Neuron (in vitro differentiated cells): ENCODE measurements around the gene BAK1.

Source experiments
- H2AFZ ChIP-seq: one replicate; pipeline ENCODE4 v1.6.1; 2013; ENCODE audit warnings: low read depth, mild to moderate bottlenecking, inconsistent platforms, low read length, moderate library complexity
- H3K27me3 ChIP-seq: one replicate; pipeline ENCODE4 v1.6.1; 2013; ENCODE audit warnings: low read length; ENCODE audit not compliant: insufficient read depth
- H3K36me3 ChIP-seq: one replicate; pipeline ENCODE4 v1.6.1; 2013; ENCODE audit warnings: low read length; ENCODE audit not compliant: insufficient read depth
- H3K4me1 ChIP-seq: one replicate; pipeline ENCODE4 v1.6.1; 2013; ENCODE audit warnings: low read length; ENCODE audit not compliant: insufficient read depth
- H3K4me3 ChIP-seq: 2 replicates; pipeline ENCODE4 v1.5.1; 2013; ENCODE audit warnings: mild to moderate bottlenecking, low read length, moderate library complexity
- H3K9me3 ChIP-seq: one replicate; pipeline ENCODE4 v1.6.1; 2013; ENCODE audit warnings: low read length

Gene BAK1

GRCh38 chr6:33579828-33580714 is at the start of gene BAK1:
BAK1 (minus strand) TSS chr6:33580276; CDS start chr6:33577604, 2,672 bp downstream.
- Histone ChIP-seq H3K36me3 (peaks cover 14% of the 10 kb centered on the region), H2AFZ (peak within 1 kb of the TSS; percentile 63), H3K27me3 (peaks cover 12% of the 10 kb centered on the region), H3K4me3 (peak within 1 kb of the TSS; percentile 60), H3K9me3 (no peaks in the 10 kb centered on the region), H3K4me1 (peaks cover 9% of the 10 kb centered on the region)

GRCh38 chr6:33628401-33628964 is 48.4 kb upstream of the BAK1 start:
- Histone ChIP-seq H3K9me3 (no peaks in the 10 kb centered on the region), H3K4me1 (no peaks in the 10 kb centered on the region), H2AFZ (no peak overlapping the region), H3K36me3 (no peaks in the 10 kb centered on the region), H3K27me3 (no peaks in the 10 kb centered on the region), H3K4me3 (no peak overlapping the region)

GRCh38 chr6:33627876-33628275 is 47.8 kb upstream of the BAK1 start:
- Histone ChIP-seq H3K4me3 (no peak overlapping the region), H3K36me3 (no peaks in the 10 kb centered on the region), H2AFZ (no peak overlapping the region), H3K9me3 (peaks cover under 1% of the 10 kb centered on the region), H3K27me3 (peaks cover 3% of the 10 kb centered on the region), H3K4me1 (no peaks in the 10 kb centered on the region)

- Histone ChIP-seq H3K4me3 (no peak overlapping the region), H3K27me3 (peaks cover 30% of the 10 kb centered on the region)
Measured at GRCh38 chr6:33624856-33625255, 44.8 kb upstream of the BAK1 start.

DNA sequence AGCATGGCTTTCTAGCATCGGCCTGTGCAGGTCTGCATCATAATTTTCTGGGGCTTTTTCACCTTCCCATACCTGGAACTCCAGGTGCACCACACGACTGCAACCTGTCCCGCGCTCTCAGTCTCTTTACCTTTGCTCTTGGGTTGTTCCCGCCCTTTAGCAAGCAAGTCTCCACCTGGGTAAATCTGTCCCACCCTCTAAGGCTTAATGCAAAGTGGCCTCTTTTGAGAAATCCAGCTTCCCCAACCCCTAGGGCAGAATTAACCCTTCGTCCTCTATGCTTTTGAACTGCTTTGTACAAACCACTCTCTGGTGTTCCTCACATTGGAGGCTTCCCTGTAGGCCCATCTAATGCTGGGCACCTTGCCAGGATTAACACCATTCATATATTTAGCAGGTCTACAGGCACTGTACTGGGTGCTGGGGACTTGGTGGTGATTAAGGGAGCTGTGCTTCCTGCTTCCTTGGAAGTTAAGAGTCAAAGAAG is 43.9 kb upstream of the BAK1 start:
- no peak overlapping the region for H3K4me3 ChIP-seq
- H3K9me3 ChIP-seq = peaks cover 5% of the 10 kb centered on the region
- H3K36me3 ChIP-seq = no peaks in the 10 kb centered on the region
- peaks cover 39% of the 10 kb centered on the region for H3K27me3 ChIP-seq
- no peak overlapping the region for H2AFZ ChIP-seq
- peaks cover 11% of the 10 kb centered on the region for H3K4me1 ChIP-seq

More at GRCh38 chr6:33624856-33625255, 44.8 kb upstream of the BAK1 start:
- Histone ChIP-seq H2AFZ (no peak overlapping the region), H3K36me3 (no peaks in the 10 kb centered on the region), H3K9me3 (peaks cover 5% of the 10 kb centered on the region), H3K4me1 (peaks cover 11% of the 10 kb centered on the region)

- Histone ChIP-seq H3K27me3 (peaks cover 47% of the 10 kb centered on the region), H3K4me1 (peaks cover 11% of the 10 kb centered on the region), H3K36me3 (no peaks in the 10 kb centered on the region), H2AFZ (no peak overlapping the region), H3K9me3 (peaks cover 5% of the 10 kb centered on the region), H3K4me3 (no peak overlapping the region)
Measured at GRCh38 chr6:33622456-33623431, 42.7 kb upstream of the BAK1 start.

- Histone ChIP-seq H3K27me3 (peaks cover 47% of the 10 kb centered on the region), H3K36me3 (no peaks in the 10 kb centered on the region), H3K4me1 (peaks cover 11% of the 10 kb centered on the region), H3K4me3 (no peak overlapping the region), H3K9me3 (peaks cover 5% of the 10 kb centered on the region), H2AFZ (no peak overlapping the region)
Measured at GRCh38 chr6:33621711-33622388, 41.8 kb upstream of the BAK1 start.

- no peaks in the 10 kb centered on the region for H3K36me3 ChIP-seq
Measured at GRCh38 chr6:33620856-33621710, 41.0 kb upstream of the BAK1 start, which contains the start of gene ITPR3. ITPR3 (plus strand) TSS chr6:33621322; CDS start chr6:33621603, 281 bp downstream.

GRCh38 chr6:33620158-33620855 is 40.2 kb upstream of the BAK1 start:
- Histone ChIP-seq H3K4me3 (peak overlapping the region; percentile 35), H2AFZ (peak overlapping the region; percentile 77), H3K9me3 (peaks cover 5% of the 10 kb centered on the region), H3K36me3 (no peaks in the 10 kb centered on the region), H3K27me3 (peaks cover 47% of the 10 kb centered on the region), H3K4me1 (peaks cover 11% of the 10 kb centered on the region)

More at GRCh38 chr6:33620856-33621710, 41.0 kb upstream of the BAK1 start, which contains the start of gene ITPR3:
- Histone ChIP-seq H3K9me3 (peaks cover 5% of the 10 kb centered on the region), H3K4me3 (peak within 1 kb of the TSS; percentile 35), H3K4me1 (peaks cover 11% of the 10 kb centered on the region), H3K27me3 (peaks cover 47% of the 10 kb centered on the region), H2AFZ (peak within 1 kb of the TSS; percentile 77)

DNA sequence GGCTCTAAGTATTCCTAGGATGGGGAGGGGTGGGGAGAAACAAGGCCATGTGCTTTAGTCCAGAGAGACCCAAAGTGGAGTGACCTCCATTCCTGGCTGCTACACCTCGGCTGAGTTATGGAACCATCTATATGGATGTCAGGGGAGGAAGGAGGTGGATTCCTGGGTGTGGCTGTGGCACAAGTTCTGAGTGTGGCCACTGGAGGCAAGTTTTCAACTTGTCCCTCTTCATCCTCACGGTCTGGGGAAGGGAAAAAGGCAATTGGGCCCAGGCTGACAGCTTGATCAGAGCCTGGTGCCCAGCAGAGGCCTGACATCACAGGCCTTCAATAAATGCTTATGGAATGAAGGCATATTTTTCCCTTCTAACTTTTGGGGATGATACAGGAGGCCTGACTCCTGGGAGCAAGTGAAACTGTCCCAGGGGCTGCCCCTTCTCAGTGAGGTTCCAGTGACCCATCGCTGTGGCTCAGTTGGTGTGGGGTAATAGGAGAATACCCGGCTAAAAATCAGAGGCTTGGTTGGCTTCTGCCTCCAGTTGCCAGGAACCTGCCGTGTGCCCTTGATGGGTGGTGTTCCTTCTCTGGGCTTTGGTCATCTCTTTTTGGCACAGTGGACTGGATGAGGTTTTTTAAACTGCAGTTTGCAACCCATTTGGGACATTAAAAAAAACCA is 39.2 kb upstream of the BAK1 start:
- Histone ChIP-seq H3K36me3 (no peaks in the 10 kb centered on the region), H3K9me3 (peaks cover 5% of the 10 kb centered on the region), H3K27me3 (peaks cover 48% of the 10 kb centered on the region), H3K4me1 (peaks cover 11% of the 10 kb centered on the region), H2AFZ (no peak overlapping the region), H3K4me3 (no peak overlapping the region)

DNA sequence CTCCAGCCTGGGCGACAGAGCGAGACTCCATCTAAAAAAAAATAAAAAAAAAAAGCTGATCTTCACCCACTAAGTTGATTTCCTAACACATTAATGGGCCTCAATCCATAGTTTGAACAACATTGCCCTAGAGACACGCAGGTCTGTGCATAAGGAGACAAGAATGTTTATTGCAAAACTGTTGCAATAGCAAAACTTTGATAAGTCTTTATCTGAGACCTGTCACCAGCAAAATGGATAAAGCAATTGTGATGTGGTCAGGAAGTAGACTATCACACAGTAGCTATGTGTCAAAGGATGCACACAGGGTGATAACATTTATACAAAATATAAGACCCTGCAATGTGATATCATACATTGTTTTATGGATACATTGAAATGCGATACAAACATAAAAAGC is 36.8 kb upstream of the BAK1 start:
- Histone ChIP-seq H3K4me3 (no peak overlapping the region), H3K9me3 (peaks cover 2% of the 10 kb centered on the region), H3K36me3 (no peaks in the 10 kb centered on the region), H3K4me1 (peaks cover 11% of the 10 kb centered on the region), H2AFZ (no peak overlapping the region), H3K27me3 (peaks cover 38% of the 10 kb centered on the region)
